Measurements from ENCODE around the gene DAPK3.
"Not testable (repeated sequence)": the region's sequence is repeated elsewhere in the genome, so short reads cannot be mapped to it uniquely, and the experiment has no call there.

Gene DAPK3

GRCh38 chr19:3978145-3978544, 7.2 kb upstream of the DAPK3 start:
- DNase-seq (ENCODE audit: low read depth in 2 of 2): no peak

- DNase-seq (ENCODE audit: low read depth in 2 of 2): no peak
These were observed 6.6 kb upstream of the DAPK3 start for GRCh38 chr19:3977242-3978143.

- no peak for DNase-seq (ENCODE audit: low read depth in 2 of 2)
These were observed 5.8 kb upstream of the DAPK3 start for GRCh38 chr19:3976495-3977241.

- no peak for DNase-seq (ENCODE audit: low read depth in 2 of 2)
These were observed 4.8 kb upstream of the DAPK3 start for GRCh38 chr19:3975637-3976087.

GRCh38 chr19:3975144-3975543, 4.2 kb upstream of the DAPK3 start:
- DNase-seq (ENCODE audit: low read depth in 2 of 2): no peak

- DNase-seq (ENCODE audit: low read depth in 2 of 2): no peak
These were observed 539 bp downstream of the DAPK3 start for GRCh38 chr19:3970313-3970807.

GRCh38 chr19:3969435-3970312, 1.2 kb downstream of the DAPK3 start:
- no peak for DNase-seq (ENCODE audit: low read depth in 2 of 2)

- no peak for DNase-seq (ENCODE audit: low read depth in 2 of 2)
These were observed 2.1 kb downstream of the DAPK3 start for GRCh38 chr19:3968556-3969434.

- DNase-seq (ENCODE audit: low read depth in 2 of 2): not testable (repeated sequence)
These were observed 2.9 kb downstream of the DAPK3 start for GRCh38 chr19:3967983-3968382.

- no peak for DNase-seq (ENCODE audit: low read depth in 2 of 2)
These were observed 4.6 kb downstream of the DAPK3 start for GRCh38 chr19:3966051-3967017.

GRCh38 chr19:3964256-3965194, 6.4 kb downstream of the DAPK3 start:
- DNase-seq (ENCODE audit: low read depth in 2 of 2): no peak

GRCh38 chr19:3963458-3964255, 7.2 kb downstream of the DAPK3 start:
- DNase-seq (ENCODE audit: low read depth in 2 of 2): no peak

GRCh38 chr19:3961007-3961406, 9.9 kb downstream of the DAPK3 start:
- no peak for DNase-seq (ENCODE audit: low read depth in 2 of 2)

- DNase-seq (ENCODE audit: low read depth in 2 of 2): no peak
These were observed 11.2 kb downstream of the DAPK3 start for GRCh38 chr19:3959766-3960131.

- DNase-seq (ENCODE audit: low read depth in 2 of 2): no peak
These were observed 11.8 kb downstream of the DAPK3 start for GRCh38 chr19:3958836-3959765.

GRCh38 chr19:3955688-3956087, 15.2 kb downstream of the DAPK3 start:
- no peak for DNase-seq (ENCODE audit: low read depth in 2 of 2)
